ENCODE measurements around the gene VIPAS39.
"Not testable (repeated sequence)": the region's sequence is repeated elsewhere in the genome, so short reads cannot be mapped to it uniquely, and the experiment has no call there.

- TF ChIP-seq CTCF, POLR2A (IDR thresholded peaks at IDR 0.05): not testable (repeated sequence)
Measured at GRCh38 chr14:77415403-77416030, 41.9 kb downstream of the VIPAS39 start.
